Thyroid gland (tissue), 4 donors: ENCODE results near the gene SP9.

ENCODE experiments used
- POLR2A ChIP-seq, 2 donors: fragments of 450-650 bp; IDR thresholded peaks; one replicate each; pipeline ENCODE4 v1.6.1; 2017; ENCODE audit warnings: antibody characterized with exemption in 2 of 2, mild to moderate bottlenecking in 2 of 2, moderate library complexity in 1 of 2
- TF ChIP-seq, protein P1 (sequence below), 6 experiments: fragments of 200-600 bp in 3 of 6; fragments of 450-650 bp in 3 of 6; sonication (generic) in 3 of 6; IDR thresholded peaks; one replicate each; pipeline ENCODE4 v1.5.1; 2016 to 2019; ENCODE audit warnings: antibody characterized with exemption in 6 of 6, mild to moderate bottlenecking in 2 of 6, inconsistent platforms in 1 of 6, moderate library complexity in 1 of 6

DNA sequence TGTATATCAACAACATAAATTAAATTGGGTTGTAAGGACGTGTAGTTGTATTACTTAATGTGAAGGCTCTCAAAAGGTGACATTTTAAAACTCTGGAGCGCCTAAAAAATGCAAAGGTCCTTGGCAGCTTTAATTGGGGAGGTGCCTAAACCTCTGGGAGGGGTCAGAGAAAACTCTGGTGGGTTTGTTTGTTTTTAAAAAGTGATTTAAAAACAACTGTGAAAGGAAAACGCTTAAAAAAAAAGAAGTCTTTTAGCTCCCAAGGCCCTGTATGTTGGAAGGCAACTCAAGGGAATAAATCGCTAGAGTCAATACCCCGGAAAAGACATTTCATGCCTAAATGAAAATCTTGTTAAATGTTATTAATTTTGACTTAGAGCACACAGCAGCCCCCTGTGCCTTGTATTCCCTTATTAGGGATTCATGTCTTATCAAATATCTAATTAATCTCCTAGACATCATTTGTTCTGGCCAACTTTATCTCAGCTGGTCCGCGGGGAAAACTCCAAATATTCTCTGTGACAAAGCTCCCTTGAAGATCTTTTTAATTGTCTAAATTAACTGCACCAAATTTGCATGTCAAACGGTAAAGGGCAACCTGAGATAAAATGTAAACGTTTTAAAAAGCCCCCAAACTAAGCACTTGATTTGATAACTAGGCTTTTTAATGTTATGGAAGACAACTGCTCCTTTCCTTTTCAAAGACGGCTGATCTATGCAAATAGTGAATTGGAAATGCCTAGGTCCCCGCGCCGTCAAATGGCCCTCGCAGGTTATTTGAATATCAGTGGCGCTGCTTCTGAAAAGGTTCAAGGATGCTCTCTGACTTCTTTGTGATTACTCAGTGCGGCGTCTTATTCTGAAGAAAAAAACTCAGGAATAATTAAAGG is 4.2 kb downstream of the SP9 start:
- TF ChIP-seq POLR2A (IDR thresholded peaks at IDR 0.05): no peak
- TF ChIP-seq, protein P1, sequence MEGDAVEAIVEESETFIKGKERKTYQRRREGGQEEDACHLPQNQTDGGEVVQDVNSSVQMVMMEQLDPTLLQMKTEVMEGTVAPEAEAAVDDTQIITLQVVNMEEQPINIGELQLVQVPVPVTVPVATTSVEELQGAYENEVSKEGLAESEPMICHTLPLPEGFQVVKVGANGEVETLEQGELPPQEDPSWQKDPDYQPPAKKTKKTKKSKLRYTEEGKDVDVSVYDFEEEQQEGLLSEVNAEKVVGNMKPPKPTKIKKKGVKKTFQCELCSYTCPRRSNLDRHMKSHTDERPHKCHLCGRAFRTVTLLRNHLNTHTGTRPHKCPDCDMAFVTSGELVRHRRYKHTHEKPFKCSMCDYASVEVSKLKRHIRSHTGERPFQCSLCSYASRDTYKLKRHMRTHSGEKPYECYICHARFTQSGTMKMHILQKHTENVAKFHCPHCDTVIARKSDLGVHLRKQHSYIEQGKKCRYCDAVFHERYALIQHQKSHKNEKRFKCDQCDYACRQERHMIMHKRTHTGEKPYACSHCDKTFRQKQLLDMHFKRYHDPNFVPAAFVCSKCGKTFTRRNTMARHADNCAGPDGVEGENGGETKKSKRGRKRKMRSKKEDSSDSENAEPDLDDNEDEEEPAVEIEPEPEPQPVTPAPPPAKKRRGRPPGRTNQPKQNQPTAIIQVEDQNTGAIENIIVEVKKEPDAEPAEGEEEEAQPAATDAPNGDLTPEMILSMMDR (IDR thresholded peaks at IDR 0.05): no peak
